HG02884 (cell line): ENCODE measurements around the gene FCGR3A.
"Not testable (repeated sequence)": the region's sequence is repeated elsewhere in the genome, so short reads cannot be mapped to it uniquely, and the experiment has no call there.

Source experiments
- ATAC-seq: cut with Tn5 transposase; IDR thresholded peaks from one replicate; pipeline ENCODE4 v1.9.1; 2021; ENCODE audit warnings: mild to moderate bottlenecking, moderate library complexity; ENCODE audit not compliant: unreplicated experiment

The FCGR3A gene

GRCh38 chr1:161557506-161558450 is 8.2 kb upstream of the FCGR3A start:
- ATAC-seq: not testable (repeated sequence)

GRCh38 chr1:161556990-161557389 is 7.4 kb upstream of the FCGR3A start:
- ATAC-seq: not testable (repeated sequence)

GRCh38 chr1:161556143-161556542 is 6.5 kb upstream of the FCGR3A start:
- not testable (repeated sequence) for ATAC-seq

- peak; percentile 54 for ATAC-seq
Measured at GRCh38 chr1:161554815-161555417, 5.3 kb upstream of the FCGR3A start.

- not testable (repeated sequence) for ATAC-seq
Measured at GRCh38 chr1:161554340-161554739, 4.7 kb upstream of the FCGR3A start.

- ATAC-seq: not testable (repeated sequence)
Measured at GRCh38 chr1:161553631-161554030, 4.0 kb upstream of the FCGR3A start.

- ATAC-seq: not testable (repeated sequence)
Measured at GRCh38 chr1:161550942-161551341, 1.3 kb upstream of the FCGR3A start.

- not testable (repeated sequence) for ATAC-seq
Measured at GRCh38 chr1:161548749-161549406, 740 bp downstream of the FCGR3A start.

- ATAC-seq: not testable (repeated sequence)
Measured at GRCh38 chr1:161547995-161548741, 1.4 kb downstream of the FCGR3A start.

GRCh38 chr1:161545005-161545731 is 4.5 kb downstream of the FCGR3A start:
- ATAC-seq: not testable (repeated sequence)

GRCh38 chr1:161543125-161543524 is 6.5 kb downstream of the FCGR3A start:
- ATAC-seq: not testable (repeated sequence)

GRCh38 chr1:161542091-161542559 is 7.5 kb downstream of the FCGR3A start:
- ATAC-seq: peak; percentile 52

GRCh38 chr1:161540570-161540960 is 9.1 kb downstream of the FCGR3A start:
- peak; percentile 9 for ATAC-seq

- ATAC-seq: peak; percentile 59
Measured at GRCh38 chr1:161539731-161540569, 9.7 kb downstream of the FCGR3A start.

GRCh38 chr1:161538925-161539479 is 10.6 kb downstream of the FCGR3A start:
- ATAC-seq: not testable (repeated sequence)

GRCh38 chr1:161537068-161537669 is 12.4 kb downstream of the FCGR3A start:
- ATAC-seq: not testable (repeated sequence)

- ATAC-seq: not testable (repeated sequence)
Measured at GRCh38 chr1:161532644-161533567, 16.7 kb downstream of the FCGR3A start.
